Stimulated activated CD8-positive, alpha-beta memory T cell treated with anti-CD3 and anti-CD28 coated beads, Interleukin-12 subunit alpha, Interleukin-12 subunit beta, amount 100 ng/mL, for 1 hour (primary cell): Measurements from ENCODE around the gene OLIG3.

Experiments
- DNase-seq: peaks from one replicate; pipeline ENCODE4 v3.0.0-alpha.2; 2020; ENCODE audit warnings: low read depth

The OLIG3 gene

GRCh38 chr6:137494281-137494987 lies at the start of gene OLIG3:
TSS of gene OLIG3 (minus strand) at chr6:137494394. CDS start at chr6:137494170, 224 bp downstream.
- no peak for DNase-seq

- no peak for DNase-seq
Observed at GRCh38 chr6:137543114-137543513, 48.9 kb upstream of the OLIG3 start.

- no peak for DNase-seq
Observed at GRCh38 chr6:137542713-137543112, 48.5 kb upstream of the OLIG3 start.

- no peak for DNase-seq
Observed at GRCh38 chr6:137541534-137542063, 47.4 kb upstream of the OLIG3 start.

- DNase-seq: no peak
Observed at GRCh38 chr6:137536104-137536773, 42.0 kb upstream of the OLIG3 start.

GRCh38 chr6:137531376-137532092 lies 37.3 kb upstream of the OLIG3 start:
- no peak for DNase-seq

- no peak for DNase-seq
Observed at GRCh38 chr6:137530404-137530803, 36.2 kb upstream of the OLIG3 start.

GRCh38 chr6:137522831-137523230 lies 28.6 kb upstream of the OLIG3 start:
- no peak for DNase-seq

- DNase-seq: no peak
Observed at GRCh38 chr6:137522198-137522798, 28.1 kb upstream of the OLIG3 start.

- DNase-seq: no peak
Observed at GRCh38 chr6:137520520-137520919, 26.3 kb upstream of the OLIG3 start.

GRCh38 chr6:137519629-137520176 lies 25.5 kb upstream of the OLIG3 start:
- no peak for DNase-seq

- DNase-seq: no peak
Observed at GRCh38 chr6:137518386-137518983, 24.3 kb upstream of the OLIG3 start.

- no peak for DNase-seq
Observed at GRCh38 chr6:137514418-137514817, 20.2 kb upstream of the OLIG3 start.

GRCh38 chr6:137512757-137513605 lies 18.8 kb upstream of the OLIG3 start:
- DNase-seq: no peak

- DNase-seq: no peak
Observed at GRCh38 chr6:137510923-137511322, 16.7 kb upstream of the OLIG3 start.

GRCh38 chr6:137498481-137499190 lies 4.4 kb upstream of the OLIG3 start:
- DNase-seq: no peak

- DNase-seq: no peak
Observed at GRCh38 chr6:137497721-137498463, 3.7 kb upstream of the OLIG3 start.

- DNase-seq: no peak
Observed at GRCh38 chr6:137496909-137497720, 2.9 kb upstream of the OLIG3 start.
